Activated naive CD8-positive, alpha-beta T cell treated with anti-CD3 and anti-CD28 coated beads for 36 hours (primary cell): Measurements from ENCODE around the gene LTB4R. TPM values are rescaled to one million over a fixed set of nuclear protein-coding genes. Genes with fewer than 3 reads are reported as not detected.
A peak's percentile ranks its signal among the peaks of the same experiment; 100 is the strongest.

Experiments used
- DNase-seq: peaks from one replicate; pipeline ENCODE4 v3.0.0; 2021
- H3K27ac Mint-ChIP-seq: one replicate; pipeline ENCODE4 v1.8.0; 2022; ENCODE audit warnings: mild to moderate bottlenecking, moderate library complexity, mixed read lengths
- H3K27me3 Mint-ChIP-seq: one replicate; pipeline ENCODE4 v1.8.0; 2022; ENCODE audit warnings: mild to moderate bottlenecking, mixed read lengths
- H3K36me3 Mint-ChIP-seq: one replicate; pipeline ENCODE4 v1.8.0; 2021; ENCODE audit warnings: mild to moderate bottlenecking, mixed read lengths
- H3K4me1 Mint-ChIP-seq: one replicate; pipeline ENCODE4 v1.8.0; 2021; ENCODE audit warnings: mixed read lengths
- H3K4me3 Mint-ChIP-seq: one replicate; pipeline ENCODE4 v1.8.0; 2022; ENCODE audit warnings: mild to moderate bottlenecking, moderate library complexity, mixed read lengths
- H3K9me3 Mint-ChIP-seq: one replicate; pipeline ENCODE4 v1.8.0; 2022; ENCODE audit warnings: mixed read lengths
- total RNA-seq, 2 experiments: library from RNA; stranded (reverse); gene quantifications; one replicate each; pipeline ENCODE4 v1.2.3, GENCODE V29; 2021

Gene LTB4R, protein sequence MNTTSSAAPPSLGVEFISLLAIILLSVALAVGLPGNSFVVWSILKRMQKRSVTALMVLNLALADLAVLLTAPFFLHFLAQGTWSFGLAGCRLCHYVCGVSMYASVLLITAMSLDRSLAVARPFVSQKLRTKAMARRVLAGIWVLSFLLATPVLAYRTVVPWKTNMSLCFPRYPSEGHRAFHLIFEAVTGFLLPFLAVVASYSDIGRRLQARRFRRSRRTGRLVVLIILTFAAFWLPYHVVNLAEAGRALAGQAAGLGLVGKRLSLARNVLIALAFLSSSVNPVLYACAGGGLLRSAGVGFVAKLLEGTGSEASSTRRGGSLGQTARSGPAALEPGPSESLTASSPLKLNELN
- 10 to 100 TPM in 1 of 2 experiments, 1 to 10 TPM in 1; 9.3 to 10.3 TPM for total RNA-seq

DNA sequence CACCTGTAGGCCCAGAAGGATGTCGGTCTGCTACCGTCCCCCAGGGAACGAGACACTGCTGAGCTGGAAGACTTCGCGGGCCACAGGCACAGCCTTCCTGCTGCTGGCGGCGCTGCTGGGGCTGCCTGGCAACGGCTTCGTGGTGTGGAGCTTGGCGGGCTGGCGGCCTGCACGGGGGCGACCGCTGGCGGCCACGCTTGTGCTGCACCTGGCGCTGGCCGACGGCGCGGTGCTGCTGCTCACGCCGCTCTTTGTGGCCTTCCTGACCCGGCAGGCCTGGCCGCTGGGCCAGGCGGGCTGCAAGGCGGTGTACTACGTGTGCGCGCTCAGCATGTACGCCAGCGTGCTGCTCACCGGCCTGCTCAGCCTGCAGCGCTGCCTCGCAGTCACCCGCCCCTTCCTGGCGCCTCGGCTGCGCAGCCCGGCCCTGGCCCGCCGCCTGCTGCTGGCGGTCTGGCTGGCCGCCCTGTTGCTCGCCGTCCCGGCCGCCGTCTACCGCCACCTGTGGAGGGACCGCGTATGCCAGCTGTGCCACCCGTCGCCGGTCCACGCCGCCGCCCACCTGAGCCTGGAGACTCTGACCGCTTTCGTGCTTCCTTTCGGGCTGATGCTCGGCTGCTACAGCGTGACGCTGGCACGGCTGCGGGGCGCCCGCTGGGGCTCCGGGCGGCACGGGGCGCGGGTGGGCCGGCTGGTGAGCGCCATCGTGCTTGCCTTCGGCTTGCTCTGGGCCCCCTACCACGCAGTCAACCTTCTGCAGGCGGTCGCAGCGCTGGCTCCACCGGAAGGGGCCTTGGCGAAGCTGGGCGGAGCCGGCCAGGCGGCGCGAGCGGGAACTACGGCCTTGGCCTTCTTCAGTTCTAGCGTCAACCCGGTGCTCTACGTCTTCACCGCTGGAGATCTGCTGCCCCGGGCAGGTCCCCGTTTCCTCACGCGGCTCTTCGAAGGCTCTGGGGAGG lies at the start of gene LTB4R:
Gene LTB4R, plus strand, starts transcription at position 857 of the 959 bp plus-strand sequence. CDS start 4,150 bp downstream, outside the sequence.
- peak within 1 kb of the TSS; percentile 73 for H3K4me3 Mint-ChIP-seq

DNA sequence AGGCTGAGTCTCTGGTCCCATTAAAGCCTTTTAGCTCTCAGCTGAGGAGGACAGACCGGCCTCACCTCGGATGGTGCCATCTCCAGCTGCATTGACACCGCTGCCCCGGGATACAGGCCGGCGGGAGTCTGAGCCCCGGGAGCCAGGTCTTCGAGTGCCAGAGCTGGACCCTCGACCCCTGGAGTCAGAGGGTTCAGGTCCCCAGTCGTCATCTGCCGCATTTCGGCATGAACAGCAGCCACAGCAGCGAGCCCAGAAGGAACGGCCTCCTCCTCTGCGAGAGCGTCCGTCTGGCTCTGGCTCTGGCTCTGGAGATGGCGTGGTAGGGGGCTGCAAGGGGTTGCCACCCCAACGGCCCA lies 49.4 kb upstream of the LTB4R start:
- no peak overlapping the region for H3K27ac Mint-ChIP-seq
- H3K9me3 Mint-ChIP-seq, result no peaks in the 10 kb centered on the region
- no peak overlapping the region for H3K4me3 Mint-ChIP-seq
- H3K36me3 Mint-ChIP-seq, result peaks cover 2% of the 10 kb centered on the region
- H3K27me3 Mint-ChIP-seq, result no peaks in the 10 kb centered on the region
- no peak for DNase-seq
- no peaks in the 10 kb centered on the region for H3K4me1 Mint-ChIP-seq

More for the DNA sequence above, at the start of gene LTB4R:
- Mint-ChIP-seq H3K27ac (peak within 1 kb of the TSS; percentile 73), H3K27me3 (no peaks in the 10 kb centered on the region), H3K4me1 (peaks cover 59% of the 10 kb centered on the region), H3K36me3 (peaks cover 42% of the 10 kb centered on the region), H3K9me3 (no peaks in the 10 kb centered on the region)
- DNase-seq, result peak; percentile 77

DNA sequence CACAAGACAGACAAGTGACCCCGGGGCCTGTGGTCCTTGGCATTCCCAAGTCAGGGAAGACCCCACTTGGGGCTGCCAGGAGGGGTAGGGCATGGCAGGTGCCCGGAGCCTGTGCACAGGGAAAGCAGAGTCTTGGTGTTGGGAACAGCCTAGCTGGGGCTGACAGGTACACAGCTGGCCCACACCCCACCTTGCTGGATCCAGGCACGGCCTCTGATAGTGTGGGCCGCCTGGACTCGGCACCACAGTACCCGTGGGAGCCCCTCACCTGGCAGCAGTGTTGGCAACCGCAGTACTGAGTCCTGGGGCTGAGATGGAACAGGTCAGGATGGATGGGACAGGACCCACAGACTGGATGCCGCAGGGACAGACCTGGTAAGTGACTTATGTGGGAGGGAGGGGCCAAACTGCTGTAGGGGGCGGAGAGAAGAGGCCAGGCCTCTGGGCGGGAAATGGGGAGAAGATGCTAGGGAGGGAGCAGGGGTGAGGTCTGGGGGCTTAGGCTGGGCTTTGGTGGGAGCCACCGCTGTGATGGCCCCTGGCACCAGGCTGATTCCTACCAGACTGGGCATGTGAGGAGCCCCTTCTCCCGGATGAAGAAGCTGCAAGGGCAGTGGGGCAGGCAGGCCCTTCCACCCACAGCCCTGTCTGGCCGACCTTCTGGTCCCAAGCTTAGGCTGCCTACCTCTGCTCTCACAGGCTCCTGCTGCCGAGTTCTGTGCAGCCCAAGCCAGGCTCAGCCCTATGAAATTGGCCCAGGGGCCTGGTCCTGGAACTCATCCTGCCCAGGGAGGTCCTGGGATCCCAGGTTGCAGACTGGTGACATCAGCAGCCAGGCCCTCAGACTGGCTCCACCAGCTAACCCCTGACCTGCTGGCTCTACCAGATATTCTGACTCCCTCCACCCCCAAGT lies 48.2 kb upstream of the LTB4R start, which contains the start of gene TGM1:
Gene TGM1, minus strand, starts transcription at position 357 of the 913 bp plus-strand sequence. CDS start 825 bp downstream, outside the sequence.
- H3K4me3 Mint-ChIP-seq, result no peak within 1 kb of the TSS
- peaks cover 2% of the 10 kb centered on the region for H3K36me3 Mint-ChIP-seq
- no peak for DNase-seq
- H3K4me1 Mint-ChIP-seq, result no peaks in the 10 kb centered on the region
- H3K27ac Mint-ChIP-seq, result no peak within 1 kb of the TSS
- no peaks in the 10 kb centered on the region for H3K27me3 Mint-ChIP-seq
- no peaks in the 10 kb centered on the region for H3K9me3 Mint-ChIP-seq

DNA sequence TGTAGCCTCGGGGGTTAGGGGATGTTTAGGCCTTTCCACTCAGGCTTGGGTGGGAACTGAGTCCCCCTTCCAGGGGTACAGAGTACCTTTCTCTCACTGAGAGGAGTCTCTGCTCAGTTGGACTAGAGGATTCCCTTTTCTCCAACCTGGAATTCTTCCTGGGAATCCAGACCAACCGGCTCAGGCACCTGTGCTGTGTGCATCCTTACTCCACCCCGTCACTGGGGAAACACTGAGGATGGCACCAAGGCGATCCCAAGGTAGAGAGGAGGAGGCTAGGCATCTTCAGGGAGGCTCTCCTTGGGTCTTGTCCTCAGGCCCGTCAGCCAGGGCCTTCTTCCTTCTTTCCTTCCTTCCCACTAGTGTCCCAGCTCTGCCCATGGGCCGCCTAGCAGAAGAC lies 47.5 kb upstream of the LTB4R start:
- Mint-ChIP-seq H3K36me3 (peaks cover 2% of the 10 kb centered on the region), H3K27ac (no peak overlapping the region), H3K9me3 (no peaks in the 10 kb centered on the region), H3K4me3 (no peak overlapping the region), H3K4me1 (no peaks in the 10 kb centered on the region), H3K27me3 (no peaks in the 10 kb centered on the region)
- no peak for DNase-seq

DNA sequence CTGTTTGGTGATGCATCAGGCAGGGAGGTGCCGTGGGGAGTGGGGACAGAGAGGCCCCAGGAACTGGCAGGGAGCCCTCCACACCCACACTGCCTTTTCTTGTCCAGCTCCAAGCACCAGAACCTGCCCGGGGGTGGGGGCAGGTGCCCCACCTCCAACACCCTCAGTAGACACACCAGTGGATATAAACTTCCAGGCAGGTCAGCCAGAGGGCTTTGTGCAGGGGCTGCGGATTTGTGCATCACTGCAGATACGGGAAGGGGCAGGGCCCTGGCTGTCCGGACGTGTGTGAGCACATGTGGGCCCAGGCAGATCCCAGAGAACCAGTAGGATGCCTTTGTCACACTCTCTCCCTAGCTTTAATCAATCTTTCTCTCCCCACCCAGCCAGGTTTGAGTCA lies 47.0 kb upstream of the LTB4R start:
- H3K9me3 Mint-ChIP-seq, result no peaks in the 10 kb centered on the region
- no peak overlapping the region for H3K4me3 Mint-ChIP-seq
- DNase-seq, result no peak
- H3K36me3 Mint-ChIP-seq, result peaks cover 2% of the 10 kb centered on the region
- H3K4me1 Mint-ChIP-seq, result no peaks in the 10 kb centered on the region
- H3K27me3 Mint-ChIP-seq, result no peaks in the 10 kb centered on the region
- H3K27ac Mint-ChIP-seq, result no peak overlapping the region

DNA sequence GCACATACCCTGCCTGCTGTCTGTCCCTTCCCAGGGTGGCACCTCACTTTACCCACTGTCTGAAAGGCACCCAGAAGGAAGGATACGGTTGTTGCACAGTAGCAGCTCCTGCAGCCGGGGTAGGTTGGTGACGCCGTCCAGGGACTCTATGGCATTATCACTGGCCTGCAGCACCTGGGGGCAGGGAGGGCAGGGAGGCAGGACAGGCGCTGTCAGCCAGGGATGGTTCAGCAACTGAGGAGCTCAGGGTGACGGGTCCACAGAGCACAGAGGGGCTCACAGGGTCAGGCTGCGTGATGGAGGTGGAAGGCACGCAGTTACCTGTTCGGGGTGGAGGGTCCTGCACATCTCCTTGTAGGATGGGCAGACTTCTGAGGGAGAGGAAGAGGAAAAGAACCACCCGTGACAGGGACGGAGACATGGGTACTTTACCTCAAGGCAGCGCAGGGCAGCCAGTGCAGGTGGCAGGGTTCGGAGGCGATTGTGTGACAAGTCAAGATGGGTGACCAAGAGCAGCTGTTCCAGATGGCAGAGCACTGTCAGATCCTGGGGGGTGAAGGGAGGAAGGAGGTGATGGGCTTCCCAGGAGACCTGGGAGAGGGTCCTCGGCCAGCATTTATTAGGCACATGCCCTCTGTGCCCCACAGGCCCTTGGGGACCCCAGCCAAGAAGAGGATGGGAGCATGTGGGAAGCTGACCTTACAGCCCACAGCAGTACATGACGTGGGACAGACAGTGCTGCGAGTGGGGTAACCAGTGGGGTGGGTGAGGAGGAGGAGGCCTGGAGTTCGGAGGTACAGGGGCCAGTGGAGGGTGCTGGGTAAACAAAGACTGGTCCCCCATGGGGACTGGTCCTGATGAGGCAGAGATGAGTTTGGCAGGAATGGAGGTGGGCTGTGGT lies 44.7 kb upstream of the LTB4R start:
- no peak for DNase-seq
- Mint-ChIP-seq H3K36me3 (no peaks in the 10 kb centered on the region), H3K4me1 (peaks cover 7% of the 10 kb centered on the region), H3K4me3 (no peak overlapping the region), H3K27me3 (no peaks in the 10 kb centered on the region), H3K27ac (no peak overlapping the region), H3K9me3 (no peaks in the 10 kb centered on the region)

DNA sequence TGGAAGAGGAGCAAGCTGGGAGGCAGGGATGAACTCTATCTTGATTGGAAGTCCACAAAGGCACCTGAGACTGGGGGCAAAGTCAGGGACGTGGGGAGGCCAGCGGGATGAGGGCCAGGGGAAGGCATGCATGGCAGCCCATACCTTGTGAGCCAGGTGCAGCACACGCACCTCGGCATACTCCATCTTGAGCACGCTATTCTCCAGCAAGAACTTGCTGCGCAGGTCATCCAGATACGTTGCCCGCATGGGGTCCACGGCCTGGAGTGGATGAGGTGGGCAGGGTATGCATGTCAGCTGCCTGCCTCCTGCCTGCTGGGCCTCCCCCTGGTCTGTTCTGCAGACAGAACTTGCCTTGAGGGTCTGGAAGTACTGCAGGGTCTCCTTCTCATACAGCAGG lies 43.8 kb upstream of the LTB4R start:
- H3K9me3 Mint-ChIP-seq, result no peaks in the 10 kb centered on the region
- no peak for DNase-seq
- no peak overlapping the region for H3K27ac Mint-ChIP-seq
- H3K27me3 Mint-ChIP-seq, result no peaks in the 10 kb centered on the region
- H3K4me1 Mint-ChIP-seq, result peaks cover 16% of the 10 kb centered on the region
- no peak overlapping the region for H3K4me3 Mint-ChIP-seq
- H3K36me3 Mint-ChIP-seq, result peaks cover 3% of the 10 kb centered on the region

DNA sequence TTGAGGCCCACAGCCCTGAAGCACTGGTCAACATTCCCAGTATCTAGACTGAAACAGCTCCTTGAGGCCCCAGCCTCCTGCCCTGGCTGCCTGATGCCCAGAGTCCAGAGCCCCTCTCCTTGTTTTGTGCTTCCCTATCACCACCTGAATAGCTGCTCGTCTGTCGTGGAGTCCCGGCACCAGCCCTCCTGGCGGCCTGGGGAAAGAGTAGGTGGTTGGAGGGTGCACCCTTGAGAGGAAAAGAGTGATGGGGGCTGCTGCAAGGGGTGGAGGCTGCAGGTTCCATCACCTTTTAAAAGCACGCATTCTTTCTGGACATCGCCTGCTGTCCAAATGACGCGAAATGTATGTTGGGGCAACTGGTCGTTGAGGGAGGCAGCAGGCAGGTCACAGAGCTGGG lies 43.1 kb upstream of the LTB4R start:
- Mint-ChIP-seq H3K9me3 (no peaks in the 10 kb centered on the region), H3K4me3 (no peak overlapping the region), H3K27me3 (no peaks in the 10 kb centered on the region), H3K4me1 (peaks cover 23% of the 10 kb centered on the region), H3K27ac (no peak overlapping the region), H3K36me3 (peaks cover 5% of the 10 kb centered on the region)
- DNase-seq, result no peak

DNA sequence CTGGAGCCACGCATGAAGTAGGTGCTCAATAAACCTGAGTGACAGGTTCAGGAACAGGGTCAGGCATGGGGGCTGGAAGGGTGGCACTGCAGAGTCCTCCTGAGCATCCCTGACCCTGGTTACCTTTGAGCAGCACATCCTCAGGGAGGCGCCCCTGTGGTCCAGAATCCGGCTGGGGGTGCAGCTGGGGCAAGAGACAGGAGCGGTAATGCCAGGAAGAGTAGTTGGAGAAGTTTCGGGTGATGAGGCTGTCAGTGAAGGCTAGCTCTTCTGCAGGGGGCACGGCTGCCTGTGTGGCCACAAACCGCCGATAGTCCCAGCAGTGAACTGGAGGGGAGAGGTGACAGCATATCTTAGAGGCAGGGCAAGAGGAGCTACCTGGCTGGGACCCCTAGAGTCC lies 41.9 kb upstream of the LTB4R start:
- no peak overlapping the region for H3K27ac Mint-ChIP-seq
- H3K36me3 Mint-ChIP-seq, result peaks cover 8% of the 10 kb centered on the region
- H3K4me1 Mint-ChIP-seq, result peaks cover 34% of the 10 kb centered on the region
- no peak for DNase-seq
- H3K27me3 Mint-ChIP-seq, result no peaks in the 10 kb centered on the region
- no peak overlapping the region for H3K4me3 Mint-ChIP-seq
- no peaks in the 10 kb centered on the region for H3K9me3 Mint-ChIP-seq

DNA sequence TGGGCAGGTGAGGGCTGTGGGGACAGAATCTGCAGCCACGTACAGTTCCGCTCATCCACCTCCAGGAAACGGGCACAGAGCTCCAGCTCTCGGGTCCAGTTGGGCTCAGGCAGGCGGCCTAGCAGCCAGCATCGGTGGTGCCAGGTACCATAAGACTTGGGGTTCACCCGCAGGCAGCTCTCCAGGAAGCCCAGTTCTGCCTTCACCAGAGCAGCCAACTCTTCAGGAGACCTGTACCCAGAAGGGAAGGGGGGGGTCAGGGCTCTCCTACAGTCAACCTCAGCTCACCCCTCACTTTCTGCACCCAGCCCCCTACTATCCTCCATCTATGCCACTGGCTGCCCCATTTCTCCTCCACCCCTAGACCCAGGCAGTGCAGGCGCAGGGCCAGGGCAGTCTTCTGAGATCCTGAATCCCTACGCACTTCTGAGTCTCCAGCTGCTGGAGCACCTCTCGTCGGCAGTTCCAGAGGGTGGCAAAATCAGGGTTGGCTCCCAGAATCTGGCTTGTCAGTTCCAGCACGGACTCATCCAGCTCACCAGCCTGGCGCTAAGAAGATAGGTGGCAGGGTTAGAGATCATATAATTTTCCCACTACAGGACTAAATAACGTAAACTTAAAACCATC lies 41.3 kb upstream of the LTB4R start:
- H3K36me3 Mint-ChIP-seq, result peaks cover 8% of the 10 kb centered on the region
- no peak for DNase-seq
- H3K9me3 Mint-ChIP-seq, result no peaks in the 10 kb centered on the region
- peaks cover 38% of the 10 kb centered on the region for H3K4me1 Mint-ChIP-seq
- peak overlapping the region; percentile 87 for H3K4me3 Mint-ChIP-seq
- H3K27ac Mint-ChIP-seq, result no peak overlapping the region
- H3K27me3 Mint-ChIP-seq, result no peaks in the 10 kb centered on the region

DNA sequence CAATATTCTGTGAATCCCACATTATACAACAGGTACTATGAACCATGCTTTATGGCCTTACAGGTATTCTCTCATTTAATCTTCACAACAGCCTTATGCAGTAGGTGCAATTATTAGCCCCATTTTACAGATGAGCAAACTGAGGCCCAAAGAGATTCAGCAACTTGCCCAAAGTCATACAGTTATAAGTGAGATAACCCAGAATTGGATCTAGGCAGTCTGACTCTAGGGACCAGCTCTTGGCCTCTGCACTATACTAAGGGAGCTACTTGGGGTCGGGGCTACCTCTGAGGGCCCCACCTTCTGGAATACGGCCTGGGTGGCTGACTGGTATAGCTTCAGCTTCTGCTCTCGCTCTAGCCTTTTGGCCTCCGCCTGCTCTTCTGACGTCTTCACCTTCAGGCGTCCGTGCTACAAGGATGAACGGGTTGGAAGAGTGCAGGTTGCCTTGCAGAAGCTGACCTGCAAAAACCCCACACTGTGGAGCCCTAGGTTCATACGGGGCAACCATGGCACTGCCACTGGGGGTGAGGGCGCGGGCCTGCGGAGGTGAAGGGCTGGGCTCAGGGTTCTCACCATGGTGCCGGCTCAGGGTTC lies 40.7 kb upstream of the LTB4R start:
- Mint-ChIP-seq H3K27me3 (no peaks in the 10 kb centered on the region), H3K27ac (peak overlapping the region; percentile 97), H3K9me3 (no peaks in the 10 kb centered on the region), H3K4me1 (peaks cover 40% of the 10 kb centered on the region), H3K4me3 (peak overlapping the region; percentile 87), H3K36me3 (peaks cover 8% of the 10 kb centered on the region)
- DNase-seq, result no peak

DNA sequence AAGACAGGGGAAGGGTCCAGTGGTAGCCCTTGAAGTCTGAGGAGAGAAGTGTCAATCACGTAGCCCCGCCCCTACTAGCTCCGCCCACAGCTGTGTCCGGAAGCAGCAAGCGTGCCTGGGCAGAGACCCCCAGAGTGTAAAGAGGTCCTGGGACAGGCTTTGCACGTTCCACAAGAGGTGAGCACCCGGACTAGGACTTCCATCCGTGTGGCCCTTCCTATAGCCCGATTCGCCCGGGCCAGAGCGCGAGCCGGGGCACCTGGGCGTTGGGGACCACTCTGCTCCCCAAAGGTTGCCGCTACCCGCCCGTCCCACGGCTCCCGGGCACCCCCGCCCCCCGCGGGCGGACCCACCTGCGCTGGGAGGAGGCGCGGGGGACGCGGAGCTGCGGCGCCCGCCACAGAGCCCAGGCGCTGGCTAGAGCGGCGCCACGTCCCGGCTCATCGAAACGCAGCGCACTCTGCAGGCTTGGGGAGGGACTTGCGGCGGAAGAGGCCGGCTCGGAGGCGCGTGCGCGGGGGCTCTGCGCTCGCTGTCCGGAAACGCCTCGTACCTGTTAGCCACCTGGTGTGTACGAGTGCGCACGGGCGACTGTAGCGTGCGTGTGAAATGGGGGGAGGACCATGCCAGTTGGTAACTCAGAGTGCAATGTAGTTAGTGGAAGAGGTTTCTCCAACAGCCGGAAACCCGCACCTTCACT lies 40.0 kb upstream of the LTB4R start, which contains the start of gene RABGGTA:
Gene RABGGTA, minus strand, starts transcription at position 464 of the 700 bp plus-strand sequence. CDS start 482 bp downstream, outside the sequence.
- H3K9me3 Mint-ChIP-seq, result no peaks in the 10 kb centered on the region
- H3K27me3 Mint-ChIP-seq, result no peaks in the 10 kb centered on the region
- DNase-seq, result peak; percentile 94
- H3K27ac Mint-ChIP-seq, result peak within 1 kb of the TSS; percentile 97
- H3K36me3 Mint-ChIP-seq, result peaks cover 8% of the 10 kb centered on the region
- H3K4me1 Mint-ChIP-seq, result peaks cover 40% of the 10 kb centered on the region
- H3K4me3 Mint-ChIP-seq, result peak within 1 kb of the TSS; percentile 87
